ENCODE data around the gene OLFML1. TPM values are rescaled to one million over a fixed set of nuclear protein-coding genes. Genes with fewer than 3 reads are reported as not detected.

Gene OLFML1
- total RNA-seq, 1 experiment from 2014 or later, result not detected

GRCh38 chr11:7522546-7522945 lies 37.2 kb downstream of the OLFML1 start (continued):
- TF ChIP-seq ATF2 (CRISPR knock-in tag; IDR thresholded peaks at IDR 0.05; ENCODE audit: borderline replicate concordance, low read depth) (no peak), RELA (CRISPR knock-in tag; IDR thresholded peaks at IDR 0.05; ENCODE audit: borderline replicate concordance) (no peak), MLX (CRISPR knock-in tag; IDR thresholded peaks at IDR 0.05) (no peak), IRF1 (CRISPR knock-in tag; IDR thresholded peaks at IDR 0.05) (no peak), GTF2I (CRISPR knock-in tag; conservative IDR thresholded peaks at IDR 0.05) (no peak), ZNF138 (CRISPR knock-in tag; conservative IDR thresholded peaks at IDR 0.05) (no peak), HMGA2 (CRISPR knock-in tag; IDR thresholded peaks at IDR 0.05) (no peak)

GRCh38 chr11:7523416-7524210 lies 38.3 kb downstream of the OLFML1 start:
- ChIA-PET POLR2A (no interaction called here), CTCF (interaction anchor here (1.2 kb wide), 1 partner anchor 20 kb away, joined by 3 read pairs; no protein-coding TSS in a partner anchor)
- Mint-ChIP-seq H3K9me3 (no peaks in the 10 kb centered on the region; the same call in 1 of the 2 replicates), H3K4me1 (peaks cover 3% of the 10 kb centered on the region), H3K27ac (no peak overlapping the region), H3K27me3 (ENCODE audit: low read depth) (no peaks in the 10 kb centered on the region; the same call in none of the 2 replicates), H3K36me3 (no peaks in the 10 kb centered on the region), H3K4me3 (no peak overlapping the region)
- TF ChIP-seq PRRX2 (CRISPR knock-in tag; IDR thresholded peaks at IDR 0.05), result no peak
- TF ChIP-seq ZNF671 (CRISPR knock-in tag; IDR thresholded peaks at IDR 0.05), result no peak
- TF ChIP-seq GRHL2 (CRISPR knock-in tag; IDR thresholded peaks at IDR 0.05; ENCODE audit: insufficient replicate concordance, severe bottlenecking), result no peak
- no peak for TF ChIP-seq JUN (CRISPR knock-in tag; IDR thresholded peaks at IDR 0.05)
- no peak for TF ChIP-seq JAZF1 (CRISPR knock-in tag; IDR thresholded peaks at IDR 0.05)
- TF ChIP-seq AFF4 (CRISPR knock-in tag; IDR thresholded peaks at IDR 0.05; ENCODE audit: borderline replicate concordance), result no peak
- no peak for TF ChIP-seq E2F4 (CRISPR knock-in tag; IDR thresholded peaks at IDR 0.05; ENCODE audit: borderline replicate concordance, low read depth)
- TF ChIP-seq IRF2 (CRISPR knock-in tag; IDR thresholded peaks at IDR 0.05; ENCODE audit: borderline replicate concordance, low read depth), result no peak
- TF ChIP-seq ATF3 (CRISPR knock-in tag; conservative IDR thresholded peaks at IDR 0.05), result no peak
- no peak for TF ChIP-seq ETV6 (CRISPR knock-in tag; IDR thresholded peaks at IDR 0.05)
- ATAC-seq, result no peak
- no peak for DNase-seq (ENCODE audit: low spot score)
